GM18870 (cell line): ENCODE data around the gene ADAMTS14.

ENCODE experiments used
- ATAC-seq: cut with Tn5 transposase; IDR thresholded peaks from one replicate; pipeline ENCODE4 v1.9.1; 2021; ENCODE audit warnings: moderate library complexity; ENCODE audit not compliant: unreplicated experiment

Gene ADAMTS14

GRCh38 chr10:70782086-70782745 lies 109.9 kb downstream of the ADAMTS14 start:
- ATAC-seq, result no peak

- ATAC-seq, result no peak
Observed at GRCh38 chr10:70782746-70783680, 110.7 kb downstream of the ADAMTS14 start.

- ATAC-seq, result no peak
Observed at GRCh38 chr10:70784016-70784415, 111.7 kb downstream of the ADAMTS14 start.

- ATAC-seq, result no peak
Observed at GRCh38 chr10:70784471-70784870, 112.2 kb downstream of the ADAMTS14 start.

- no peak for ATAC-seq
Observed at GRCh38 chr10:70785190-70785589, 112.9 kb downstream of the ADAMTS14 start, which contains the start of gene TBATA. TBATA (minus strand) TSS chr10:70785377; CDS start chr10:70783379, 1,998 bp downstream.

DNA sequence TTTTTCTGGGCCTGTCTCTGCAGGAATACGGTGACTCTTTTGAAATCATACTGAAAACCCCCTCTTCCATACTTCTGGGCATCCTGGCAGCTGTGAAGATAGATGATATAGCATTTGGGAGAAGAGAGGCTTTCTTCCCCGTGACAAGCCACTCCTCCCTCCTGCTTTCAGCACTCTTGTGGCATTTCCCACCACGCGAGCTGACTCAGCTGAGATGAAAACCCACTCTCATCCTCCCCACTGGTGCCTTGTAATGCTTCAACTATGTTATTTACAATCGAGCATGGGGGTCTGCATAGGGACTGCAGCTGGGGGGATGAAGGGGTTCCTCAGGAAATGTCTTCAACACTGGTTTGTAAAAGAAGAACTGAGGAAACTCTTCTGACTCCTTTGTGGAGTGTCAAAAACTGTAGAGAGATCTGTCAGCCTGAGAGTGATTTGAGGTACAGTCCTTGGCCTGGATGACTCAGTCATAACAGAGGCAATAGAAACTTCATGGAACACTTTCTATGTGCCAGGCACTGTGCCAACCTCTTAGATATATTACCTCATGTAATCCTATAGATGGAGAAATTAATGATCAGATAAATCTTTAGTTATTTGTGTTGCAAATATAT lies 114.6 kb downstream of the ADAMTS14 start:
- ATAC-seq, result no peak

DNA sequence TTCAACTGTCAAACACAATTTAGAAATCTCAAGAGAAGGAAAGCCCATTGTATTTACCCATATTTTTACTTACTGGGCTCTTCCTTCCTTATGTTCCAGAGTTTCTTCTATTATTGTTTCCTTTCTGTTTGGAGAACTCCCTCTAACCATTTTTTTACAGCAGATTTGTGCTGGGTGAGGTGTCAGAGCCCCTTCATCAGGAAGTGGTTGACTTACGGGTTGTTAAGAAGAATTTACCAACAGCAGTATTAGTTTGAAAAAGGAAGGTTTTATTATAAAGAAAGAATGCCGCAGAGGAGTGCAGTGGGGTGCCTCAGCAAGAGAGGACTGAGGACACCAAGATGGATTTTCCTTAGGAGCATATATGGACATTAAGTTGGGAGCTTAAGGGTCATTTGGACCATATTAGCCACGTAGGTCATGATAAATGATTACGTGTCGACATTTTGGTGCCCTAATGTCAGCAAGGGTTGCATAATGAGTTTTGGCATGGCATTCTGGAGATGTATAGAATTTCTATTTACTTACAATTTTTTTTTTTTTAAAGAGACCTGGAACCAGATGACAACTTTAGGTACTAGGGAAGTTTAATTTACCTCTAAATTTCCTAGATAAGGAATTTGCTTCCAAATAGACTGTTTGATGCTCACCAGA lies 119.2 kb downstream of the ADAMTS14 start:
- ATAC-seq, result no peak

DNA sequence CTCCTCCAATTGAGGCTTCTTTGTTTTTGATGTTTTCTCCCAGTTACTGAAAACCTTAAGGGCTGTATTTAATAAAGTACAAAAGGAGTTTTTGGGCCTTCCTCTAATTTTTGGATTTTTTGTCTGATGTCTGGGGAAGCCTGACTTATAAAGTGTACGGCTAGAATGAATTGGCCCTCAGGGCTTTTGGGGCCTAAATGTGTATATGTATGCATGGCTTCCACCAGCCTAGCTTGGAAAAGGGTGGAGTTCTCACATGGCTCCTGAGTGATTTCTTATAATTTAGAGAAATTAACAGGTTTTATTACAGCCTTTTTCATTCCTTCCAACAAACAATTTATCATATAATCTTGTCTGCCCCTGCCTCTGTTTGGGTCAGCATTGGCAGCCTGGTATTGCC lies 123.3 kb downstream of the ADAMTS14 start:
- no peak for ATAC-seq

- ATAC-seq, result no peak
Observed at GRCh38 chr10:70797840-70798239, 125.5 kb downstream of the ADAMTS14 start.

GRCh38 chr10:70799124-70799523 lies 126.8 kb downstream of the ADAMTS14 start:
- ATAC-seq, result no peak

DNA sequence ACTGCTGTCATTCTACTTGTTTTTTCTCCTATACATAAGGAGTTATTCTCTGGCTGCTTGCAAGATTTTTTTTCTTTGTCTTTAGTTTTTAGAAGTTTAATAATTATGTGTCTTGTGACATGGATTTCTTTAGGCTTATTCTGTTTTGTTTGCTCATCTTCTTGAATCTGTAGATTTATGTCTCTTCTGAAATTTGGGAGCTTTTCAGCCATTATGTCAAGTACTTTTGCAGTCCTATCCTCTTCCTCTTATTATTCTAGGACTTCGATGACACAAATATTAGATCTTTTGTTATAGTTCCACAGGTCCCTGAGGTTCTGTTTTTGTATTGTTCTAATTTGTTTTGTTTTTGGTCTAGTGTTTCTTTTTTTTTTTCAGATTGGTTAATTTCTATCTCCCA lies 129.5 kb downstream of the ADAMTS14 start:
- ATAC-seq, result no peak

- no peak for ATAC-seq
Observed at GRCh38 chr10:70803775-70804420, 131.6 kb downstream of the ADAMTS14 start.

GRCh38 chr10:70804421-70804808 lies 132.1 kb downstream of the ADAMTS14 start:
- ATAC-seq, result no peak

DNA sequence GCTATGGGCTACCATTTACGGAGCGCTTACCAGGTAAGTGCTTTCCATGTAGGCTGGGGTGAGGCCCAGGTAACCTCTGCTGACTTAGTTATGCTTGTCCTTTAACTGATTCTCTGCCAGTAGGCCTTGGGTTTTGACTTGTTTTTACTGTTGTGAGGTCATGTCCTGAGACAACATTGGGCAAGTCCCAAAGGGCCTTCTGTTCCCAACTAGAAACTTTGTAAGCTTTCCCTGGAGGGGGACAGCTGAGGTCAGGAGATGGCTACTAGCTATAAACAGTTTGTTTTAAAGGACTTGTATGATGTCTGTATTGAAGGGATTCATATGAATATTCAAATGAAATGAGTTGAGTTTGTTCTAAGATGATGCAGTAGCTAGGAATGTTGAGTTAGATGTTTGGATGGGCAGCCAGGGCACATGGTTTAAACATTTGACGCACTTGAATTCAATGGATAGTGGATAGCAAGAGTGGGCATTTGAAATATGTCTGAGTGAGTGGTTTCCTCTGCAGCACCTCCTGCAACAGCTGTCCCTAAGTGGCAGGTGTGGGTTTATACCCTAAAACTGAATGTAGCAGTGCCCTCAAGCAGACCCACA lies 133.4 kb downstream of the ADAMTS14 start:
- no peak for ATAC-seq

DNA sequence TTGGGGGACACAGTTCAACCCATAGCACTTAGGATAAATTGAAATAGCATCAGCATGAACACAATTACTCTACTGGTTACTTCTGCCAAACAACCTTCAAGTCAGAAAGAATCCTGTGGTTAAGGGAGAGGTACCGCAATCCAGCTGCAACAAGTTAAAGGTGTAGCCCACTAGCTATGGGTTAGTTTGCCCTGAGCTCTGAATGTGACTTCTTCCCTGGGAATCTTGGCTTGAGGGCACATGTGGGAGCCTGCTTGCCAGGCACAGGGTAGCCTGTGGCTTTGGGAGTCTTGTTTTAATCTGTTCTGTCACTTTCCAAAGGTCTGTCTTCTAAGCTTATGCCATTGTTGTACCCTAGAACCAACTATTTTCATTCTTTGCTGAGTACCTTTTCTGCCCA lies 134.5 kb downstream of the ADAMTS14 start:
- ATAC-seq, result no peak

GRCh38 chr10:70807556-70807955 lies 135.2 kb downstream of the ADAMTS14 start:
- ATAC-seq, result no peak

DNA sequence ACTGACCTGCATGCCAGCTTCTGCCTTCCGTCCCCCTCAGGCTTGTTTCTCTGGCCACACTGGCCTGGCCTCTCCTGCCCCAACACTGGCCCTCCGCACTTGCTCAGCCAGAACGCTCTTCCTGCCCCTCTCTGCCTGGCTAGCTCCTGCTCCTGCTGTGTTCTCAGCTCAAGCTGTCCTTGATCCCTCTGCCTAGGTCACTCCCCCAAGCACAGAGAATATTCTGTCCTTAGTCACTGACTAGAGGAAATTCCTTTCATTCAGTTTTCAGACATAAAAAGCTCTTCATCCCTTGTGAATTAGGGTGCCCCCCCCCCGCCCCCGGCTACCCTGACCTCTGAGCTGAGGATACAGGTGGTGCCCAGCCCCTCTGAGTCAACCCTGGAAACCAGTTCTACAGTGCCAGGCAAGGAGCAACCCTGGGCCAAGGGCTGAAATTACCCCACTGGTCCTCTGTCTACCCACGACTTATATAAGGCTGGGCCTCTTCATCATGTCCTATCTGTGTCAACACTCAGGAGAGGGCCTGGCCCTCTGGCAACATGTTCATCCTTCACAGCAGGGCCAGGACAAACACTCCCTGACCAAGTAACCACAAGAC lies 136.8 kb downstream of the ADAMTS14 start:
- ATAC-seq, result no peak

DNA sequence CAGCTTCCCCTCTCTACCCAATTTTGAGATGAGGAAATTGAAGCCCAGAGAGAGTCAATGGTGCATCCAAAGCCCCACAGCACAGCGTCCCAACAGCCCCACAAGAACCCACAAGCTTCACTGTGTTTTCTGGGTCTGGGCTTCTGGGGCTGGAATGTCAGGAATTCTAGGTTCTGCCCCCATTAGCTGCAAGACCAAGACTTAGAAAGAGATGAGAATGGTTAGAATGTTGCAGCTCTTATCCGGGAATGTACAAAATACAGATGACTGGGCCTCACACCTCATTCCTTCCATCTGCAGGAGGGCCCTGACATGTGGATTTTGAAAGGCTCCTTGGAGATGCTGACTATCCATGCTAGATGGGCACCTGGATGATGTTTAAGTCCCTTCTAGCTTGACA lies 137.4 kb downstream of the ADAMTS14 start:
- no peak for ATAC-seq

- ATAC-seq, result no peak
Observed at GRCh38 chr10:70810967-70811366, 138.7 kb downstream of the ADAMTS14 start.

- no peak for ATAC-seq
Observed at GRCh38 chr10:70811881-70812280, 139.6 kb downstream of the ADAMTS14 start.
